Endothelial cell of umbilical vein (primary cell): ENCODE measurements around the gene PHF3. TPM values are rescaled to one million over a fixed set of nuclear protein-coding genes. Genes with fewer than 3 reads are reported as not detected.

Experiments
- BruUV-seq: library from RNA; stranded (reverse); fragments of 400-500 nt; replicated peaks from 2 replicates; lab custom pipeline; 2021; lab: Mats Ljungman, UMichigan
- CTCF ChIA-PET: fragments of 300-600, 350-600 bp; sonication (Branson Sonifier 250); formaldehyde crosslinking; loops from one replicate; lab custom pipeline; 2021; ENCODE audit warnings: antibody characterized with exemption, inconsistent platforms; lab: Charles Lee
- POLR2A ChIA-PET: fragments of 300-600, 350-600 bp; sonication (Branson Sonifier 250); formaldehyde crosslinking; loops from one replicate; lab custom pipeline; 2021; ENCODE audit warnings: antibody characterized with exemption, inconsistent platforms; lab: Charles Lee
- DNase-seq: peaks from one replicate; pipeline ENCODE4 v3.0.0-alpha.2; 2011; ENCODE audit warnings: low read depth, low spot score
- FAIRE-seq: peaks from 2 replicates; lab custom pipeline; 2011; peaks lifted over from hg19 to GRCh38; lab: Jason Lieb, UNC
- H2AFZ ChIP-seq: 2 replicates; pipeline ENCODE4 v1.6.0; 2012; ENCODE audit warnings: low read depth, low read length, control low read depth, inconsistent platforms
- H3K27ac ChIP-seq: 2 replicates; pipeline ENCODE4 v1.5.1; 2011; ENCODE audit warnings: low read depth, mild to moderate bottlenecking, control low read depth, low read length, moderate library complexity; ENCODE audit not compliant: insufficient read depth
- H3K27me3 ChIP-seq, 2 experiments: 2 replicates each; pipeline versions ENCODE4 v1.6.0 to v1.6.1; 2011; ENCODE audit warnings: low read length in 2 of 2, mixed read lengths in 1 of 2; ENCODE audit not compliant: control insufficient read depth in 2 of 2, insufficient read depth in 2 of 2
- H3K36me3 ChIP-seq, 2 experiments: 2 replicates in 1 of 2; 3 replicates in 1 of 2; pipeline ENCODE4 v1.5.1; 2011; ENCODE audit warnings: low read length in 2 of 2, mild to moderate bottlenecking in 1 of 2, moderate library complexity in 1 of 2; ENCODE audit not compliant: control insufficient read depth in 2 of 2, insufficient read depth in 2 of 2; ENCODE audit errors: extremely low read depth in 1 of 2
- H3K4me1 ChIP-seq: 3 replicates; pipeline ENCODE4 v1.5.1; 2011; ENCODE audit warnings: mild to moderate bottlenecking, low read length; ENCODE audit not compliant: control insufficient read depth, insufficient read depth; ENCODE audit errors: extremely low read depth
- H3K4me2 ChIP-seq: 2 replicates; pipeline ENCODE4 v1.6.1; 2011; ENCODE audit warnings: low read length, control low read depth, mixed read lengths; ENCODE audit not compliant: insufficient read depth
- H3K4me3 ChIP-seq, 3 experiments: fragments of 200-600 bp in 1 of 3; sonication (generic), shearing (Covaris generic) in 1 of 3; replicated peaks in 1 of 3; 2 replicates each; pipeline ENCODE4 v1.5.1; 2011 to 2016; ENCODE audit warnings: control low read depth in 3 of 3, low read length in 3 of 3, mild to moderate bottlenecking in 2 of 3, inconsistent platforms in 1 of 3, low read depth in 1 of 3, moderate library complexity in 1 of 3; ENCODE audit not compliant: insufficient read depth in 1 of 3
- H3K79me2 ChIP-seq: 2 replicates; pipeline ENCODE4 v1.6.0; 2012; ENCODE audit warnings: low read length, inconsistent platforms; ENCODE audit not compliant: control insufficient read depth, insufficient read depth
- H3K9ac ChIP-seq: replicated peaks from 2 replicates; pipeline ENCODE3; 2011; ENCODE audit warnings: low read length, control low read depth; ENCODE audit not compliant: insufficient read depth; ENCODE audit errors: extremely low read depth
- H3K9me1 ChIP-seq: replicated peaks from 3 replicates; pipeline ENCODE4 v1.6.0; 2011; ENCODE audit warnings: mild to moderate bottlenecking, low read length; ENCODE audit not compliant: control insufficient read depth, insufficient read depth; ENCODE audit errors: extremely low read depth
- H3K9me3 ChIP-seq: replicated peaks from 2 replicates; pipeline ENCODE4 v1.5.1; 2012; ENCODE audit warnings: low read length, inconsistent platforms; ENCODE audit not compliant: control insufficient read depth, insufficient read depth
- H4K20me1 ChIP-seq: replicated peaks from 2 replicates; pipeline ENCODE3; 2011; ENCODE audit warnings: mild to moderate bottlenecking, low read length; ENCODE audit not compliant: control insufficient read depth, insufficient read depth; ENCODE audit errors: extremely low read depth
- CTCF ChIP-seq, 2 donors: IDR thresholded peaks; 1 replicate in 1 of 2; 2 replicates in 1 of 2; pipeline ENCODE4 v1.5.1; 2011; ENCODE audit warnings: low read length in 2 of 2, mild to moderate bottlenecking in 2 of 2, moderate library complexity in 2 of 2, control low read depth in 1 of 2, inconsistent platforms in 1 of 2, low read depth in 1 of 2; ENCODE audit not compliant: insufficient read depth in 1 of 2; ENCODE audit errors: extremely low read depth in 1 of 2
- EZH2 ChIP-seq: IDR thresholded peaks from 2 replicates; pipeline ENCODE4 v1.6.1; 2012; ENCODE audit warnings: borderline replicate concordance, low read depth, mild to moderate bottlenecking, moderate library complexity, low read length, inconsistent platforms; ENCODE audit not compliant: severe bottlenecking
- FOS ChIP-seq: IDR thresholded peaks from 2 replicates; pipeline ENCODE4 v1.6.1; 2011; ENCODE audit warnings: mild to moderate bottlenecking, low read length, moderate library complexity, borderline replicate concordance; ENCODE audit not compliant: insufficient read depth
- GATA2 ChIP-seq: IDR thresholded peaks from 2 replicates; pipeline ENCODE4 v1.7.0; 2011; ENCODE audit warnings: low read depth, mild to moderate bottlenecking, moderate library complexity, mixed read lengths, low read length; ENCODE audit not compliant: insufficient read length, insufficient read depth
- JUN ChIP-seq: IDR thresholded peaks from 2 replicates; pipeline ENCODE4 v1.6.1; 2011; ENCODE audit warnings: borderline replicate concordance, low read depth; ENCODE audit not compliant: insufficient read length, insufficient read depth
- MYC ChIP-seq: IDR thresholded peaks from one replicate; pipeline ENCODE4 v1.6.1; 2011; ENCODE audit warnings: mild to moderate bottlenecking, low read depth, low read length
- POLR2A ChIP-seq: IDR thresholded peaks from 2 replicates; pipeline ENCODE4 v1.6.1; 2012; ENCODE audit warnings: low read depth, mild to moderate bottlenecking, control low read depth, low read length
- POLR2AphosphoS5 ChIP-seq: IDR thresholded peaks from 2 replicates; pipeline ENCODE4 v1.6.1; 2012; ENCODE audit warnings: low read depth, mild to moderate bottlenecking, control low read depth, low read length, moderate library complexity; ENCODE audit not compliant: insufficient read depth
- dilution Hi-C: fragments of 300-500 bp; cut with MboI; formaldehyde crosslinking; loops from one replicate; pipeline ENCODE4 v1.15.0; 2019; ENCODE audit warnings: low sequenced_read_pairs; ENCODE audit not compliant: extremely low pct_ligation_motif_present
- intact Hi-C: fragments of 100-400 bp; cut with micrococcal nuclease; formaldehyde crosslinking; loops from one replicate; pipeline ENCODE4 v1.10.0; 2022
- polyA plus RNA-seq, 4 experiments: library from polyadenylated mRNA; depleted of rRNA in 3 of 4; stranded (reverse) in 3 of 4; unstranded in 1 of 4; fragments of >200 nt; gene quantifications; 2 replicates each; pipeline versions ENCODE4 v1.2.1 to v1.2.3, GENCODE V29; 2011 to 2012; ENCODE audit warnings: missing spikeins in 1 of 4
- total RNA-seq: library from RNA; stranded (reverse); gene quantifications from 2 replicates; pipeline ENCODE4 v1.2.3, GENCODE V29; 2021
- TF ChIP-seq, protein P1 (sequence below): IDR thresholded peaks from 2 replicates; pipeline ENCODE4 v1.6.1; 2011; ENCODE audit not compliant: insufficient read depth, insufficient read length

Gene PHF3
- total and polyA plus RNA-seq, 2 donors (not counting 3 experiments of a cell fraction or from before 2014, with no cell fraction given) = 4.6 to 29.6 TPM

DNA sequence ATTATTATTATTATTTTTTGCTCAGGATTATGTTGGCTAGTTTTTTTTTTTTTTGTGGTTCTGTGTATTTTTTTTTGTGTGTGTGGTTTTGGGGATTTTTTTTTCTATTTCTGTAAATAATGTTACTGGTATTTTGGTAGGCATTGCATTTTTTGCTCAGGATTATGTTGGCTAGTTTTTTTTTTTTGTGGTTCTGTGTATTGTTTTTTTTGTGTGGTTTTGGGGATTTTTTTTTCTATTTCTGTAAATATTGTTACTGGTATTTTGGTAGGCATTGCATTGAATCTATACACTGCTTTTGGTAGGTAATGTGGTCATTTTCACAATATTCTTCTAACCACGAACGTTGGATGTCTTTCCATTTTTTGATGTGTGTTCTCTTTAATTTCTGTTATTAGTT, 17.4 kb downstream of the PHF3 start:
- H3K4me1 ChIP-seq = no peaks in the 10 kb centered on the region
- ChIA-PET CTCF (no interaction called here), POLR2A (no interaction called here)
- no peaks in the 10 kb centered on the region for H3K36me3 ChIP-seq
- peaks cover 11% of the 10 kb centered on the region for H4K20me1 ChIP-seq
- H3K9me3 ChIP-seq = no peaks in the 10 kb centered on the region
- intact Hi-C loops = no loop called here
- peaks cover 65% of the 10 kb centered on the region for H3K79me2 ChIP-seq
- no peak for DNase-seq
- no peak overlapping the region for H3K9ac ChIP-seq
- dilution Hi-C loops = no loop called here
- BruUV-seq = no TSS peak
- TF ChIP-seq POLR2AphosphoS5 (no peak), EZH2 (no peak), MYC (no peak), FOS (no peak), JUN (no peak), GATA2 (no peak), CTCF (IDR thresholded peaks at IDR 0.05; ENCODE audit: extremely low read depth in 1 of 2, insufficient read depth in 1 of 2, low read depth in 1 of 2, low read length in 2 of 2) (no peak), POLR2A (no peak)
- TF ChIP-seq, protein P1, sequence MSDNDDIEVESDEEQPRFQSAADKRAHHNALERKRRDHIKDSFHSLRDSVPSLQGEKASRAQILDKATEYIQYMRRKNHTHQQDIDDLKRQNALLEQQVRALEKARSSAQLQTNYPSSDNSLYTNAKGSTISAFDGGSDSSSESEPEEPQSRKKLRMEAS = no peak
- no peak overlapping the region for H3K4me2 ChIP-seq
- H3K27ac ChIP-seq = no peak overlapping the region
- FAIRE-seq = no peak
- peaks cover 2% of the 10 kb centered on the region for H3K9me1 ChIP-seq
- no peak overlapping the region for H3K4me3 ChIP-seq
- H3K27me3 ChIP-seq = no peaks in the 10 kb centered on the region
- H2AFZ ChIP-seq = no peak overlapping the region
